ENCODE data around the gene ODAD3.
"Not testable (repeated sequence)": the region's sequence is repeated elsewhere in the genome, so short reads cannot be mapped to it uniquely, and the experiment has no call there.

The ODAD3 gene

DNA sequence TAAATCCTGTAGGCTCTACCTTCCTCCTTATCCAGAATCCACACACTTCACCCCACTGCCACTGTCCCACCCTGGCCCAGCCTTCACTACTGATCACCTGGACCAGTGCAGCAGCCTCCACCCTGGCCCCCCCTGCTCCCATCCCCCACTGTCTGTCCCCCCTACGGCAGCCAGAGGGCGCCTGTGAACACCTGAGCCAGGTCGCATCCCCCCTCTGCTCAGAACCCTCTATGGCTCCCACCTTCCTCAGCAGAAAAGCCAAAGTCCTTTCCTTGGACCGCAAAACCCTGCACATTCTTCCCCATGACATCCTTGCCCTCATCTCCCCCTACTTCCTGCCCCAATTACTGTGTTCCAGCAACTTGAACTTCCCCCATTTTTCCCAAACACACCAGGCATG lies 25.3 kb upstream of the ODAD3 start:
- DNase-seq (ENCODE audit: low read depth): no peak

DNA sequence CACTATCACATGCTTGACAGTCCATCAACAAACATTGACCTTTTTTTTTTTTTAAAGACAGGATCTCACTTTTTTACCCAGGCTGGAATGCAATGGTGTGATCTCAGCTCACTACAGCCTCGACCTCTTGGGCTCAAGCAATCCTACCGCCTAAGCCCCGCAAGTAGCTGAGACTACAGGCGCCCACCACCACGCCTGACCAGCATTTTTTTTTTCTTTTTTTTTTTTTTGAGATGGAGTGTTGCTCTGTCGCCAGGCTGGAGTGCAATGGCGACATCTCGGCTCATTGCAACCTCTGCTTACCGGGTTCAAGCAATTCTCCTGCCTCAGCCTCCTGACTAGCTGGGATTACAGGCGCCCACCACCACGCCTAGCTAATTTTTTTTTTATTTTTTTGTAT lies 24.0 kb upstream of the ODAD3 start:
- not testable (repeated sequence) for DNase-seq (ENCODE audit: low read depth)

DNA sequence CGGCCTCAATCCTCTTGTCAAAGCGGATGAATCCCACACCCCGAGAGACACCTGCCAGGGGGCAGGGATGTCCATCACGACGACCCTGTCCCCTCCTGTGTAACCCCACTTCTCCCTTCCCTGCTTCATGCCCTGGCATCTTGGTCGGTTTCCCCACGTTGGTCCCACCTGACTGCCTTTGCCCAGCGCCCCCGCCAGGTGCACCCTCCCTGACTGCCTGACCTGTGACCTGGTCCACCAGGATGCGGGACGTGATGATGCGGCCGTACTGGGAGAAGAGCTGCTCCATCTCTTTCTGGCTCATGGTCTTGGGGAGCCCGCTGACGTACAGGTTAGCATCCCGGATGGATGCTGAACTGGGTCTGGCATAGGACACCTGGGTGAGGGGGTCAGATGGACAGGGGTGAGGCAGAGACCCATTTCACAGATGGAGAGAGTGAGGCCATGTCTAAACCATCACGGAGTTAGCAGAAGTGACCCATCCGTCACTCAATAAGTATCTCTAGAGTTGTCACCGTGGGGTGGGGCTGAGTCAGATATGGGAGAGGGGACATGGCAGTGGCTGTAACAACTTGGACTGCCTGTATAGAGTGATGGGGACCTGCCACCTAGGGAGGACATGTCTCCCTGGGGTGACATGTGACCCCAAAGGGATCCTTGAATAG lies 23.4 kb upstream of the ODAD3 start:
- DNase-seq (ENCODE audit: low read depth): no peak

DNA sequence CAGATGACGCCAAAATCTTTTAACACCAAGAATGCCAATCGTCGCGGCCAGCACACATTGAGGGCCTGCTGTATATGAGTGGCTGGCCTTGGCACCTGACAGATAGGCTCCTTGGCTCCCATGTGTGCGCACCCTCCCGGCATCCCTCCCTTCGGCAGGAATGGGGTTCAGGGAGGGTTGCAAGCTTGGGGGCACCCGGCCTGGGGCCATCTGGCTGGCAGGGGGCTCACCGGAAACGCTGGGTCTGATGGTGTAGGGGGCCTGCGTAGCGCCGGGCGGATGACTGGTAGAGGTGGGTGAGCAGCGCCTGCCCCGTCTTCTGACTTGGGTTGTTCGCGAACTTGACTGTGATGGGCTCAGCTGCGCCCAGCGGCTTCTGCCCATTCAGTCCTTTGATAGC lies 22.9 kb upstream of the ODAD3 start:
- no peak for DNase-seq (ENCODE audit: low read depth)

DNA sequence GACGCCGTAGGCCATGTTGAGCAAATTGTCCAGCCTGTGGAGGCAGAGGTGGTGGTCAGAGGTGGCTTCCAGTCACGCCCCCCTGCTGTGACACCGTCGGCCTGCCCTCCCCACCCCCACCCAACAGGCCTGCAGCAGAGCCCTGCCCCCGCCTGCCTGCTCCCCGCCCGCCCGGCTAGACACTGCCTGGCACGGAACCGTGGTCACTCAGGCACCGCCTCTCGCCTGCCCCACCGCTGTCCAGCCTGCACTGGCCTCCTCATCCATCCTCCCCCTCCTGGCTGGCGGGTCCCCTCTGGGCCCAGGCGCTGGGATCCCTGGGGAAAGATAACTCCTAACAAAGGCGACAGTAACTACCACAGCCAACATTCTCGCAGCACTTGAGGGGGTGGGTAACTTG lies 22.2 kb upstream of the ODAD3 start:
- no peak for DNase-seq (ENCODE audit: low read depth)

DNA sequence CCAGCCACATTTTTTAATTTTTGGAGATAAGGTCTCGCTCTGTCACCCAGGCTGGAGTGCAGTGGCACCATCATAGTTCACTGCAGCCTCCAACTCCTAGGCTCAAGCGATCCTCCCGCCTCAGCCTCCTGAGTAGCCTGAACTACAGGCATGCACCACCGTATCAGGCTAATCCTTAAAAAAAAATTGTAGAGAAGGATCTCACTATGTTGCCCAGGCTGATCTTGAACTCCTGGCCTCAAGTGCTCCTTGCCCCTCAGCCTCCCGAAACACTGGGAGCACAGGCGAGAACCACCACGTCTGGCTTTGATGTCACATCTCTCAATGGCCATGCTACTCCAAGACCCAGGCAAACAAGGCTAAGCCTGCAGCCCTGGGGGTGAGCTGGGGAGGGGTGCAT lies 21.7 kb upstream of the ODAD3 start:
- no peak for DNase-seq (ENCODE audit: low read depth)

DNA sequence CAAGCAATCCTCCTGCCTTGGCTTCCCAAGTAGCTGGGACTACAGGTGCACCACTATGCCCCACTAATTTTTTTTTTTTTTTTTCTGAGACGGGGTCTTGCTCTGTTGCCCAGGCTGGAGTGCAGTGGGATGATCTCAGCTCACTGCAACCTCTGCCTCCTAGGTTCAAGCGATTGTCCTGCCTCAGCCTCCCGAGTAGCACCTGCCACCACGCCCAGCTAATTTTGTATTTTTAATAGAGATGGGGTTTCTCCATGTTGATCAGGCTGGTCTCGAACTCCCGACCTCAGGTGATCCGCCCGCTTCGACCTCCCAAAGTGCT lies 20.3 kb upstream of the ODAD3 start:
- DNase-seq (ENCODE audit: low read depth): not testable (repeated sequence)

DNA sequence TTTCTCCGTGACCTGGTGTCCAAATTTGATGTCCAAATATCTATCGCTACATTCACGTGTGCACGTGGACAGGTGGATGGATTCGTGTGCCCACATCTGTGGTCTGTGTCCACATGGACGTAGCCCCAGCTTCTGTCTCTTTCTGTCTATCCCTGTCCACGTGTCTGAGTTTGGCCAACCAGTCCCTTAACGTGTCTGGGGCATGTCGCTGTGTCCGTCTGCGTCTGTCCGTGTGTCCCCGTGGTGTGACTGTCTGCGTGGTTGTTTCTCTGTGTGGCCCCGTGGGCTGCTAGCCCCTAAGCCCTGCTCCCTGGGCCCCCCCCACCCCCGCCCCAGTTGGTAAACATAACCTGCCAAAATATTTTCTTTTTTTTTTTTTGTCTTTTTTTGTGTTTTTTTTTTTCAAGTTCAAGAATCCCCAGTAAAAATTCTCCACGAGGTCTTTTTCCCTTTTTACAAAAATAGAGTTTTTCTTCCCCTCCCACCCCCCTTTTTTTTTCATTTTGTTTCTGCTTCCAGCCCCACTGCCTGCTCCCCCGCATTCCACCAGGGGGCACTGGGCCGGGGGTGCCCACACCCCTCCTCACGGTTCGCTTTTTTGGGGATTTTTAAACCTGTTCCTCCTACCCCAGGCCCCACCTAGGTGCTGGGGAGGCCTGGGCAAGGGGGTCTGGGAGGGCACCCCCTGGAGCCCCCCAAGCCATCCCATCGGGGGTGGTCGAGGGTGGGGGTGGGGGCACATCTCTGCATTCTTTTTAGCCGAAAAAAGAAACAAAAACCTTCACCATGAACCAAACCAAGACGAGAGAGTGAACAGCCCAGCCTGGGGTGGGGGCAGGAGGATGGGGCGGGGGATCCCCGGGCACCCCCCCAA lies 18.8 kb upstream of the ODAD3 start:
- no peak for DNase-seq (ENCODE audit: low read depth)

DNA sequence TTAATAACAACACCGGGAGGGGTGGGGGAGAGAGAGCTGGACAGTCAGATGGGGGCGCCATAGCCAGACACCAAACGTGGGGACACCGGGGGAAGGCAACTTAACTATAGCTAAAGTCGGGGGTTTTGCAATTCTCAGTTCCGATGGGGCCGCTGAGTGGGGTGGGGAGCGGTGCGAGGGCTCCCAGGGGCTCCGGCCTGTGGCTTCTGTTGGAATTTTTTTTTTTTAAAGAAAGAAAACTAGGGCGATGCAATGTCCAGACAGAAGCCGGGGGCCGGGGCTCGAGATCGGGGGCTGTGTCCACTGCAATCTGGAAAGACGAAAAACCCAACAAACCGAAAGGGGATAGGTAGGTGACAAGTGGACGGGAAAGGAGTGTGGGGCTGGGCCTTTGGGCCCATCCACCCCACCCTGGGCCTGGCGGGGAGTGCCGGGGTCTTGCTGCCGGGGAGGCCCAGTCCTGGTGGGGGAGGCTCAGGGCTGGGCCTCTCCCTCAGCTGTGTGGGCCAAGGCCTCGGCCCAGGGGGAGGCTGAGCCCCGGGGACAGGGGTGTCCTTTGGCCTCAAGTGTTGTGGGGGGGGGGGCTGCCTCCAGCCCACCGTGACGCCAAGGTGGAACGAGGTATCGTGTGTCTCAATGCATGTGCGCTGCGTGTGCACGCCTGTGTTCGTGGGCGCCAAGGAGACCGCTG lies 17.8 kb upstream of the ODAD3 start:
- DNase-seq (ENCODE audit: low read depth): no peak

DNA sequence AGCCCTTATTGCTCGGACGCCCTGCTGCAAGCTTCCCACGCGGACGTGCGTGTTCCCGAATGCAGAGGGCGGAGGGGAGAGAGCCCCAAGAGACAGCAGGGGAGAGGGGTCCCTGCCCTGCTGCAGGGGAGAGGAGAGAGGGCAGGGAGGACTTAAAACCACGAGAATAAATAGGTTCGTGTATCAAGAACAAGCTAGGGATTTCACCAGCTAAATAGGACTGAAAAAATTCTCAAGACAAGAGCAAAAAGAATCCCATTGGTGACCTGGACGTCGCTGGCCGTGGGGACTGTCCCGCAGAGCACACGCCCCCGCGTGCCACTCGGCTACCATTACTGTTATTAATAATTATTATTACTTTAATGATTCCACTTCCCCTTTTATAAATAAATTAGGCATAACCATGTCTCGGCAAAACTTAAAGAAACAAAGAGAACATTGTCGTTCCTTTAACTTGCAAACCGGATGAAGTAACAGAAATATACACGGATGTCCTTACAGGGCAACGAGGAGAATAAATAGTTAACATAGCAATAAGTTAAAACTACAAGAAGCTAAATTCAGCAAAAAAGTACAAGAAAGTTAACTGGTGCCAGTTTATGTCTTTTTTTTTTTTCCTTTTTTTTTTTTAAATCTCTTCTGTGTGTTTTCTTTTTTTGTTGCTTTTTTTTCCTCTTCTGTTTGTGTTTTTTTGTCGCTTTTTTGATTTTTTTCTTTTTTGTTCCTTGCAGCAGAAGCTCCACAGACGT lies 17.1 kb upstream of the ODAD3 start:
- no peak for DNase-seq (ENCODE audit: low read depth)

DNA sequence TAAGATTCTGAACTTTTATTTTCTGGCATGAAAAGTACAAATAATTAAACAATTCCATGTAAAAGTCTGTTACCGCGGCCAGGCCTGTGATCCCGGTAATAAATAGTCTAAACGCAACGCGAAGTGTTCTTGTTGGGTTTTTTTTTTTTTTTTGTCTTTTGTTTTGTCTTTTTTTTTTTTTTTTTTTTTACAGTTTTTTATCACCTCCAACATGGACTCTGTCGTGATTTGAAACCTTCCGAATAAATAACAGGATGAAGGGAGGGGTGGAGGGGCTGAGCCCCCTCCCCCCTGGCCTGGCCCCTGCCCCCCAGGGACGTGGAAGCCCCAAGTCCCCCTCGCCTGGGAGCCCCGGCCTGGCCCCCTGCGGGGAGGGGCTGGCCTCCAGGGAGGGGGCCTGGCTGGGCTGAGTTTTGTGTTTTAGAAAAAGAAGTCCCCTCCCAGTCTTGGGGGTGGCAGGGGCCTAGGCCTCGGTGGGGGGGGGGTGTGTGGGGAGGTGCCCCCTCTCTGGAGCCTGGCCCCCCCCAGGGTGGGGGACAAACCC lies 16.5 kb upstream of the ODAD3 start:
- DNase-seq (ENCODE audit: low read depth): no peak

DNA sequence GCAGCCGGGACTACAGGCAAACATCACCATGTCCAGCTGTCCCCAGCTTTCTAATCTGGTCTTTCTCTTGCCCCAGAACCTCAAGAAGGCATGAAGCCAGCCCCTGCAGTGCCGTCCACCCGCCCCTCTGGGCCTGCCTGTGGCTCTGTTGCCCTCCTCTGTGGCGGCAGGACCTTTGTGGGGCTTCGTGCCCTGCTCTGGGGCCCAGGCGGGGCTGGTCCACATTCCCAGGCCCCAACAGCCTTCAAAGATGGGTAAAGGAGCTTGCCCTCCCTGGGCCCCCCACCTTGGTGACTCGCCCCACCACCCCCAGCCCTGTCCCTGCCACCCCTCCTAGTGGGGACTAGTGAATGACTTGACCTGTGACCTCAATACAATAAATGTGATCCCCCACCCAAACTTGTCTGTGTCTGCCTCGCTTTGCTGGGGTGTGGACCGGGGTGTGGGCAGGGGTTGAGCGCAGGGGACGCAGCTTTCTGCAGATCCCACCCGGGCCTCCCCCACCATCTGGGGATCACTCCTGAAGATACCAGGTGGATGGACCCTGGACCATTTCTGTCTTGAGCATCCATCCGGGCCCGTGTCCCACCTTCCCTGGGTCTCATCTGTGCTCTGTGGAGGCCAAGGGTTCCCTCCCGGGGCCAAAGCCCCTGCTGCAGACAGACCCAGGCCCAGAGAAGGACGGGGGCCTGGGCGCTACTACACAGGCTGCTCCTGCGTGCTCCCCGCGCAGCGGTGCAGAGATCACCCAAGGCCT lies 15.8 kb upstream of the ODAD3 start:
- DNase-seq (ENCODE audit: low read depth): no peak

DNA sequence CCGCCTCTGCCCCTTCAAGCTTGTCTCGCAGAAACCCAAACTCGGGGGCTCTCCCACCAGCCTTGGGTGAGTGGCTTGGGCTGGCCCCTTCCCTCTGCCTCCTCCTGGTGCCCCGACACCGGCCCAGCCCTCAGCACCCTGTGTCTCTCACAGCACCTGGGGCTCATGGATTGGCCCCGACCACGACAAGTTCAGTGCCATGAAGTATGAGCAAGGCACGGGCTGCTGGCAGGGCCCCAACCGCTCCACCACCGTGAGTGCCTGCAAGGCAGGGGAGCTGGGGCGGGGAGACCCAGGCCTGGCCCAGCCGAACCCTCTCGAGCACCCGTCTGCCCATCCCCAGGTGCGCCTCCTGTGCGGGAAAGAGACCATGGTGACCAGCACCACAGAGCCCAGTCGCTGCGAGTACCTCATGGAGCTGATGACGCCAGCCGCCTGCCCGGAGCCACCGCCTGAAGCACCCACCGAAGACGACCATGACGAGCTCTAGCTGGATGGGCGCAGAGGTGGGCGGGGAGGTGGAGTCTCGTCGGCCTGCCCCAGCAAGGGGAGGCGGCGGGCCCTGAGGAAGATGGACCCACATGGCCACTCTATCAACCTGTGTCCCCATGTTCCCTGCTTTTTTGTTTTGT lies 14.1 kb upstream of the ODAD3 start:
- DNase-seq (ENCODE audit: low read depth): no peak

DNA sequence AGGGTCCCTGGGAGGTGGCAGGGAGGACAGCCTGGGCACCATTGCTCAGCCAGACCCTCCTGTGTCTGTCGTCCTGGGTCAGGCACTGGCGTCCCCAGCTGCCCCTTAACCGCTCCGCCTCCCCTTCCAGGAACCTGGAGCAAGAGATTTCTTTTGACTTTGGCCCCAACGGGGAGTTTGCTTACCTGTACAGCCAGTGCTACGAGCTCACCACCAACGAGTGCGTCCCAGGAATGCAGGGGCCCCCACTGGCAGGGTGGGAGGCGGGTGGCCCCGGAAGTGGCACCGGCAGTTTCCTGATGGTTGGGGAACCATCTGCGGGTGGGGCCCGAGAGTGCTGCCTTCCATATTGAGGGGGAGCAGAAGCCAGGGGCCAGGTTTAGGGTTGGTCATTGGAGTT lies 13.5 kb upstream of the ODAD3 start:
- no peak for DNase-seq (ENCODE audit: low read depth)

DNA sequence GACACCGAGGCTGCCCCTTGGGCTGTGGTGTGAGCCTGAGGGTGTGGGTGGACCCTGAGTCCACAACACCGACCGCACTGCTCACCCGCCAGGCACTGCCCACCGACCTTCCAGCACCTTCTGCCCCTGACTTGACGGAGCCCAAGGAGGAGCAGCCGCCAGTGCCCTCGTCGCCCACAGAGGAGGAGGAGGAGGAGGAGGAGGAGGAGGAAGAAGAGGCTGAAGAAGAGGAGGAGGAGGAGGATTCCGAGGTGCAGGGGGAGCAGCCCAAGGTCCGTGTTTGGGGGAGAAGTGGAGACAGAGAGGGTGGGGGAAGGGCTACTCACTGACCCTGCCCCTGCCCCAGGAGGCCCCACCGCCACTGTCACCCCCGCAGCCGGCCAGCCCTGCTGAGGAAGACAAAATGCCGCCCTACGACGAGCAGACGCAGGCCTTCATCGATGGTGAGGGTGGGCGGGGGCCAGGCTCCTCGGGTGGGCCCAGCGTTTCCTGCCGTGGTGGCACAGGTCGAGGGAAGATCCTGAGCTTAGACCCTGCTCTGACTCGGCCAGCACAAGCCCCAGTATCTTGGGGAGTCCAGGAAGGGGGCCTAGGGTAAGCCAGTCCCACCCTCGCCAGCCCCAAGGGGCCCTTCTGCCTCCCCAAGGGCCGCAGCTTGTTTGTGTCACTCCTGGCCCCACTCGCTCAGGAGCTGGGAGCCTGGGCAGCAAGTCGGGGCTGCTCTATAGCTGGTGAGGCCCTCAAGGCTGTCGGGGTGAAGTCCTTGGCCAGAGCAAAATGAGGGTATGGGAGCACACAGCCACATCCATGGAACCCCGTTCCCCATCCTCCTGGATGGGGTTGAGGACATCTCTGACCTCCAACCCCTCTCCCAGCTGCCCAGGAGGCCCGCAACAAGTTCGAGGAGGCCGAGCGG lies 12.7 kb upstream of the ODAD3 start:
- no peak for DNase-seq (ENCODE audit: low read depth)

DNA sequence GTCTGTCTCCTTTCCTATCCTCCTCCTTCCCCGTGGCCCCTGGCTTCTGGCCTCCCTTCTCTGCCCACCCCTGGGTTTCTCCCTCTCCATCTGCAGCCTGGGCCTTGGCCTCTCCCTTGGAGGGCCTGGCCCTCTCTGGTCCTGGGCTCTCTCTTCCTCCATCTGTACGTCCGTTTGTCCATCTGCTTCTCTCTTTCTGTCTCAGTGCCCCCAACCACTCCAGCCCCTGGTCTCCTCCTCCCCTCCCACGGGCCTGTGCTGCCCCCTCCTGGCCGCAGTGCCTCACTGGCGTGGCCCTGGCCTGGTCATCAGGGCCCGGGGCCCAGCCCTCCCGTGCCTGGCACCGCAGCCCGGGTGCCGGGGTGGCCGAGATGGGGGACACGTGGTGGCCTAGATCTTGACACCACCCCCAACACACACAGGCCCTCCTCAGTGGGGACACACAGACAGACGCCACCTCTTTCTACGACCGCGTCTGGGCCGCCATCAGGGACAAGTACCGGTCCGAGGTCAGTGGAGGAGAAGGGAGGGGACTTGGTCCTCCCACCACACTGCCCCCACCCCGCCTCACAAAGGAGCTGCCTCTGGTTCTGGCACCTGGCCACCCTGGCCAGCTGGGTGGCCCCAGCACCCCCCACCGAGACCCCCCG lies 11.9 kb upstream of the ODAD3 start:
- no peak for DNase-seq (ENCODE audit: low read depth)

DNA sequence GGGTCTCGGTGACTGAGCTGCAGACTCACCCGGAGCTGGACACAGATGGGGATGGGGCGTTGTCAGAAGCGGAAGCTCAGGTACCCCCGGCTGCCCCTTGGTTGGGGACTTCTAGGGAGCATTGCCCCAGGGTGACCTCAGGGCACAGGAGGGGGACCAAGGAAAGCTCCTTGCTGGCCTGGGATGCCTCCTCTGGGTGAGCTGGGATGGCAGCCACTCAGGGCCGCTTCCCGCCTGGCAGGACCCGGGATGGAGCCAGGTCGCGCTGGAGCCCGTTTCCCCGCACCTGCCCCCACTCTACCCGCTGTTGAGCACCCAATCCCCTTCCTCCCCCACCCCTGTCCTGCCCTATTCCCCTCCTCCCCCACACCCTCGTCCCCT lies 11.3 kb upstream of the ODAD3 start:
- DNase-seq (ENCODE audit: low read depth): no peak

DNA sequence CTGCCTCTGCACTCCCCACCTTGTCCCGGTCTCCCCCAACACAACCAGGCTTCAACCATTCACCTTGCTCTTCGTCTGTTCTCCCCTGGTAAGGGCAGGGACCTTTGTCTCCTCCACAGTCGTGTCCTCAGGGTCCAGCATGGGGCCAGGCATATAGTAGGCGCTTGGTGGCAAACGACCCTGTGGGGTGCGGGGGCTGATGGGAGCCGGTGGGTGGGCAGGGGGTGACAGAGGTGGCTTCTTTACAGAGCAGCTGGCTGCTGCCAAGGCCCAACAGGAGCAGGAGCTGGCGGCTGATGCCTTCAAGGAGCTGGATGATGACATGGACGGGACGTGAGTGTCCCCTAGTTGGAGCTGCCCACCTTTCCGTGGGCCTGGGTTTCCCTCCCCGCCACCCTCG lies 10.2 kb upstream of the ODAD3 start:
- no peak for DNase-seq (ENCODE audit: low read depth)

DNA sequence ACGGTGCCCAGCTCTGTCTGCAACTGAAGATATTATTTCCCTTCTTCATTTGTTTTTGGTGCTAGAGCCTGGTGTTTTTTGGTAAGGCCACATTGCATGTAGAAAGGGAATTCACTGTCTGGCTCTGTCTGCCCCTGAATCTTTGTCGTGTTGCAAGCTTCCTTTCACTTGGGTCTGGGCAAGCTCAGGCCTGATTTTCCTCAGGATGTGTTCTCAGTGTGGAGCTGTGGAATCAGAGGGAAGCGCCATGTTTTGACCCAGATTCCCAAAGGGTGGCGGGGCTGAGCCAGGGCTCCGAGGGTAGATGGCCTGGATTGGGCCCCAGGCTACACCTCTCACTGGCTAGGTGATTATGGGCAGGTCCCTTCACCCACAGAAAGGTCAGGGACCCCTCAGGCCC lies 9.1 kb upstream of the ODAD3 start:
- DNase-seq (ENCODE audit: low read depth): no peak

DNA sequence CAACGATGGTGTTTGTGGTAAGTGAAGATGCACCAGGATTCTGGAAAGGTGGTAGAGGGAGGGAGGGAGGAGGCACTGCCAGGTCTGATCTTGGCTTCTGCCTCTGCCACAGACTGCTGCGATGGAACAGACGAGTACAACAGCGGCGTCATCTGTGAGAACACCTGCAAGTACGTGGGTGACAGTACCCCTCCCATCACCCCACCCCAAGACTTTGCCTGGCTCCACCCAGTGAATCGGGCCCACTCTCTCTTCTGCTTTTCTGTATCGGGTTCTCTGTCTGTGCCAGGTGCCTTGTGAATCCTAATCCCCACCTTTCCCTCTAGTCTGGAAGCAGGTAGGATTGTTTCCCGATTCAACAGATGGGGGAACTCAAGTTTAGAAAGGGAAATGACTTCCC lies 3.0 kb upstream of the ODAD3 start:
- no peak for DNase-seq (ENCODE audit: low read depth)
